Gastroesophageal sphincter (tissue), 3 donors: ENCODE results near the gene KDM4C.

Source experiments
- EP300 ChIP-seq: sonication (generic); formaldehyde crosslinking; IDR thresholded peaks from one replicate; pipeline ENCODE4 v1.6.1; 2017; ENCODE audit warnings: antibody characterized with exemption, mild to moderate bottlenecking
- POLR2A ChIP-seq, 2 donors: fragments of 450-650 bp; IDR thresholded peaks; one replicate each; pipeline ENCODE4 v1.6.1; 2017; ENCODE audit warnings: antibody characterized with exemption in 2 of 2, mild to moderate bottlenecking in 2 of 2, moderate library complexity in 1 of 2
- POLR2AphosphoS5 ChIP-seq: sonication (generic); formaldehyde crosslinking; IDR thresholded peaks from one replicate; pipeline ENCODE4 v1.6.1; 2017; ENCODE audit warnings: antibody characterized with exemption
- TF ChIP-seq, protein P1 (sequence below), 4 experiments: fragments of 200-600 bp in 2 of 4; fragments of 450-650 bp in 2 of 4; sonication (generic) in 1 of 4; IDR thresholded peaks; one replicate each; pipeline ENCODE4 v1.5.1; 2017 to 2019; ENCODE audit warnings: antibody characterized with exemption in 4 of 4, mild to moderate bottlenecking in 2 of 4, moderate library complexity in 2 of 4

DNA sequence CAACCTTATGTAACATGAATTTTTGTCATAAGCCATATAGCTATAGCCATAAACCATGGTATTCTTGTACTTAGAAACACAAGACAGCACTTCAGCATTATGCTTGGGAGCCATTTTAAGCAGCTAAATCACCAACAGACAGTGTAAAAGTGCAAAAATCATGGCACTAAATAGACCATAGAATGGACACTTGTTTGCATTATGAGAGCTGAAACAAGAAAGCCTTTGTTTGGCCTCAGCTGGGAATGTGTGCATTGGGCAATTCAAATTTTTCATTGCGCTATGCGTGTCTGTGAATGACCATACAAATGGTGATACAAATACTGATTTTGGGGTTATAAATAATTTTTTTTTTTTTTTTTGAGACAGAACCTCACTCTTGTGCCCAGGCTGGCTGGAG is 23.7 kb downstream of the KDM4C start:
- TF ChIP-seq, protein P1, sequence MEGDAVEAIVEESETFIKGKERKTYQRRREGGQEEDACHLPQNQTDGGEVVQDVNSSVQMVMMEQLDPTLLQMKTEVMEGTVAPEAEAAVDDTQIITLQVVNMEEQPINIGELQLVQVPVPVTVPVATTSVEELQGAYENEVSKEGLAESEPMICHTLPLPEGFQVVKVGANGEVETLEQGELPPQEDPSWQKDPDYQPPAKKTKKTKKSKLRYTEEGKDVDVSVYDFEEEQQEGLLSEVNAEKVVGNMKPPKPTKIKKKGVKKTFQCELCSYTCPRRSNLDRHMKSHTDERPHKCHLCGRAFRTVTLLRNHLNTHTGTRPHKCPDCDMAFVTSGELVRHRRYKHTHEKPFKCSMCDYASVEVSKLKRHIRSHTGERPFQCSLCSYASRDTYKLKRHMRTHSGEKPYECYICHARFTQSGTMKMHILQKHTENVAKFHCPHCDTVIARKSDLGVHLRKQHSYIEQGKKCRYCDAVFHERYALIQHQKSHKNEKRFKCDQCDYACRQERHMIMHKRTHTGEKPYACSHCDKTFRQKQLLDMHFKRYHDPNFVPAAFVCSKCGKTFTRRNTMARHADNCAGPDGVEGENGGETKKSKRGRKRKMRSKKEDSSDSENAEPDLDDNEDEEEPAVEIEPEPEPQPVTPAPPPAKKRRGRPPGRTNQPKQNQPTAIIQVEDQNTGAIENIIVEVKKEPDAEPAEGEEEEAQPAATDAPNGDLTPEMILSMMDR (IDR thresholded peaks at IDR 0.05), result no peak
- TF ChIP-seq POLR2AphosphoS5, result no peak
- TF ChIP-seq POLR2A (IDR thresholded peaks at IDR 0.05), result no peak
- TF ChIP-seq EP300, result no peak
